K562 (cell line): ENCODE data around the gene DSCAM. TPM values are rescaled to one million over a fixed set of nuclear protein-coding genes. Genes with fewer than 3 reads are reported as not detected.

Experiments
- ATAC-seq: fragments of 200-7000 bp; cut with Tn5 transposase; 3 replicates; pipeline ENCODE4 v1.9.1; 2020; ENCODE audit warnings: moderate library complexity
- BruUV-seq: library from RNA; stranded (reverse); fragments of 400-500 nt; replicated peaks from 2 replicates; lab custom pipeline; 2021; lab: Mats Ljungman, UMichigan
- CTCF ChIA-PET: fragments of 300-600 bp; formaldehyde crosslinking; extraction: SDS; loops from one replicate; lab custom pipeline; 2021; ENCODE audit warnings: low intra/inter-chr PET ratio; lab: Yijun Ruan, JAX
- POLR2A ChIA-PET: fragments of 300-600, 350-650 bp; sonication (Branson Sonifier 250); formaldehyde crosslinking; extraction: SDS; loops from one replicate; lab custom pipeline; 2021; ENCODE audit warnings: antibody characterized with exemption, inconsistent platforms; lab: Yijun Ruan, JAX
- DNase-seq, 4 experiments: peaks; one replicate each; pipeline versions ENCODE4 v3.0.0 to v3.0.0-alpha.2; 2011 to 2018; ENCODE audit warnings: low spot score in 3 of 4, mixed read lengths in 3 of 4; ENCODE audit errors: extremely low read depth in 1 of 4
- FAIRE-seq: peaks from 2 replicates; lab custom pipeline; 2011; peaks lifted over from hg19 to GRCh38; lab: Jason Lieb, UNC
- H2AFZ ChIP-seq: 2 replicates; pipeline ENCODE4 v1.6.0; 2011; ENCODE audit warnings: low read depth, low read length, control low read depth, inconsistent platforms
- H3K27ac ChIP-seq: fragments of 200-600 bp; 3 replicates; pipeline ENCODE4 v1.8.0; 2011; ENCODE audit warnings: low read depth, mild to moderate bottlenecking, control low read depth, inconsistent platforms, low read length, moderate library complexity, mixed read lengths; ENCODE audit errors: extremely low read depth
- H3K27me3 ChIP-seq, 2 experiments: fragments of 300-600 bp in 1 of 2; 2 replicates in 1 of 2; 3 replicates in 1 of 2; pipeline versions ENCODE4 v1.6.0 to v1.8.0; 2011; ENCODE audit warnings: inconsistent platforms in 2 of 2, low read length in 2 of 2, mild to moderate bottlenecking in 1 of 2, mixed read lengths in 1 of 2, moderate library complexity in 1 of 2; ENCODE audit not compliant: control insufficient read depth in 2 of 2, insufficient read depth in 2 of 2
- H3K36me3 ChIP-seq: fragments of 300-600 bp; 3 replicates; pipeline ENCODE4 v1.8.0; 2011; ENCODE audit warnings: mild to moderate bottlenecking, low read length, inconsistent platforms; ENCODE audit not compliant: control insufficient read depth, insufficient read depth
- H3K4me1 ChIP-seq, 2 experiments: fragments of 200-600 bp in 1 of 2; replicated peaks in 1 of 2; 2 replicates in 1 of 2; 3 replicates in 1 of 2; pipeline versions ENCODE4 v1.5.1 to v1.8.0; 2011; ENCODE audit warnings: inconsistent platforms in 2 of 2, low read length in 2 of 2, mild to moderate bottlenecking in 1 of 2, mixed read lengths in 1 of 2, moderate library complexity in 1 of 2; ENCODE audit not compliant: control insufficient read depth in 2 of 2, insufficient read depth in 2 of 2
- H3K4me2 ChIP-seq: 2 replicates; pipeline ENCODE4 v1.6.1; 2011; ENCODE audit warnings: low read length, control low read depth, inconsistent platforms, mixed read lengths; ENCODE audit not compliant: insufficient read depth
- H3K4me3 ChIP-seq: fragments of 200-600 bp; sonication (generic), shearing (Covaris generic); 2 replicates; pipeline ENCODE4 v1.5.1; 2016; ENCODE audit warnings: control low read depth, inconsistent platforms
- H3K79me2 ChIP-seq: fragments of 200-600 bp; 3 replicates; pipeline ENCODE4 v1.8.0; 2011; ENCODE audit warnings: low read length, inconsistent platforms; ENCODE audit not compliant: control insufficient read depth, insufficient read depth
- H3K9ac ChIP-seq, 2 experiments: 2 replicates each; pipeline versions ENCODE4 v1.6.0 to v1.6.1; 2011; ENCODE audit warnings: low read depth in 2 of 2, low read length in 2 of 2, control low read depth in 1 of 2, inconsistent platforms in 1 of 2, mild to moderate bottlenecking in 1 of 2, mixed read lengths in 1 of 2; ENCODE audit not compliant: insufficient read depth in 1 of 2
- H3K9me1 ChIP-seq: one replicate; pipeline ENCODE4 v1.6.0; 2011; ENCODE audit warnings: inconsistent platforms, mild to moderate bottlenecking, low read length, moderate library complexity; ENCODE audit not compliant: control insufficient read depth, insufficient read depth
- H3K9me3 ChIP-seq: replicated peaks from 2 replicates; pipeline ENCODE4 v1.5.1; 2011; ENCODE audit warnings: low read depth, low read length, inconsistent platforms; ENCODE audit not compliant: control insufficient read depth, insufficient read depth
- H4K20me1 ChIP-seq: replicated peaks from 2 replicates; pipeline ENCODE4 v1.6.1; 2011; ENCODE audit warnings: low read length, inconsistent platforms, mixed read lengths; ENCODE audit not compliant: control insufficient read depth, insufficient read depth
- ARNT ChIP-seq, 2 experiments: fragments of 450-650 bp; IDR thresholded peaks; 2 replicates each; pipeline ENCODE4 v1.6.1; 2016; ENCODE audit warnings: mild to moderate bottlenecking in 1 of 2
- BRD9 ChIP-seq: fragments of 450-650 bp; IDR thresholded peaks from 2 replicates; pipeline ENCODE4 v1.6.1; 2018; ENCODE audit warnings: low read depth; ENCODE audit not compliant: partially characterized antibody
- CHD2 ChIP-seq: IDR thresholded peaks from 2 replicates; pipeline ENCODE4 v1.6.1; 2011; ENCODE audit warnings: low read depth, low read length
- ETV6 ChIP-seq, 3 experiments: fragments of 150-350 bp in 1 of 3; sonication (generic) in 1 of 3; formaldehyde crosslinking in 1 of 3; IDR thresholded peaks; 2 replicates each; pipeline versions ENCODE4 v1.6.1 to v1.8.0; 2014 to 2022; ENCODE audit warnings: borderline replicate concordance in 2 of 3, low read depth in 2 of 3, antibody characterized with exemption in 1 of 3, low read length in 1 of 3, mild to moderate bottlenecking in 1 of 3, missing genetic modification reagents in 1 of 3
- MAX ChIP-seq: sonication (generic); formaldehyde crosslinking; IDR thresholded peaks from 2 replicates; pipeline ENCODE4 v1.9.0; 2022; ENCODE audit warnings: mild to moderate bottlenecking, missing genetic modification reagents
- NCOA1 ChIP-seq: fragments of 450-650 bp; IDR thresholded peaks from 2 replicates; pipeline ENCODE4 v1.6.1; 2016; ENCODE audit warnings: low read depth
- PRMT5 ChIP-seq: sonication (generic); formaldehyde crosslinking; IDR thresholded peaks from 2 replicates; pipeline ENCODE4 v1.5.0; 2020; ENCODE audit warnings: missing genetic modification reagents
- TSC22D4 ChIP-seq: fragments of 450-650 bp; IDR thresholded peaks from 2 replicates; pipeline ENCODE4 v1.6.1; 2016; ENCODE audit warnings: missing genetic modification characterization, missing biosample characterization, control low read depth
- ZKSCAN3 ChIP-seq: fragments of 250-450 bp; sonication (Bioruptor Pico); IDR thresholded peaks from 2 replicates; pipeline ENCODE4 v1.4.0; 2020
- ZNF175 ChIP-seq: fragments of 200-800 bp; sonication (Bioruptor generic); IDR thresholded peaks from 2 replicates; pipeline ENCODE4 v1.6.1; 2016; ENCODE audit warnings: low read depth, mild to moderate bottlenecking, missing genetic modification characterization, missing compliant biosample characterization
- ZNF274 ChIP-seq: IDR thresholded peaks from 2 replicates; pipeline ENCODE4 v1.6.1; 2011; ENCODE audit warnings: low read depth, mild to moderate bottlenecking, low read length, moderate library complexity, borderline replicate concordance
- WGBS: fragments of 100-300 bp; shearing (Covaris generic); methylation state at CpG from one replicate; pipeline ENCODE4 v1.1.6; 2016; ENCODE audit warnings: low coverage, mixed read lengths; ENCODE audit not compliant: insufficient coverage; ENCODE audit errors: missing lambda C conversion rate; 5-methylcytosine and 5-hydroxymethylcytosine counted together
- in situ Hi-C: fragments of 300-500 bp; cut with MboI; formaldehyde crosslinking; loops from 4 replicates; pipeline ENCODE4 v1.15.0; 2018; ENCODE audit warnings: inconsistent platforms, mixed read lengths
- intact Hi-C: fragments of 100-400 bp; cut with micrococcal nuclease; formaldehyde crosslinking; loops from 2 replicates; pipeline ENCODE4 v1.14.2; 2022
- polyA plus RNA-seq, 8 experiments: library from polyadenylated mRNA; depleted of rRNA in 4 of 8; stranded (reverse) in 5 of 8; unstranded in 3 of 8; fragments of >200 nt; fragmentation: Nextera tagmentation in 2 of 8; fragmentation: Illumina TruSeq in 1 of 8; extraction: Ambion mirVana in 2 of 8; extraction: Trizol in 1 of 8; gene quantifications; 2 replicates each; pipeline versions ENCODE4 v1.2.1 to v1.2.3, GENCODE V29; 2011 to 2014; ENCODE audit warnings: inconsistent platforms in 1 of 8, missing spikeins in 1 of 8
- total RNA-seq, 7 experiments: library from RNA; depleted of rRNA in 6 of 7; stranded (reverse); fragments of >200 nt in 6 of 7; fragmentation: Illumina TruSeq in 2 of 7; extraction: Trizol in 2 of 7; gene quantifications; 2 replicates each; pipeline versions ENCODE4 v1.2.1 to v1.2.3, GENCODE V29; 2011 to 2021; ENCODE audit warnings: low replicate concordance in 1 of 7
- TF ChIP-seq, protein P1 (sequence below): fragments of 200-800 bp; sonication (Bioruptor generic); IDR thresholded peaks from 2 replicates; pipeline ENCODE4 v1.6.1; 2017; ENCODE audit warnings: missing genetic modification characterization, missing compliant biosample characterization

Gene DSCAM
- total and polyA plus RNA-seq, 9 of the 15 experiments (the other 6 are each of a cell fraction or from before 2014, with no cell fraction given): not detected

GRCh38 chr21:40754466-40754865 is 92.5 kb downstream of the DSCAM start (continued):
- TF ChIP-seq MAX (CRISPR knock-in tag) (no peak), ARNT (IDR thresholded peaks at IDR 0.05) (no peak), CHD2 (no peak), ZNF274 (no peak), ZNF175 (CRISPR knock-in tag) (no peak), NCOA1 (no peak)

GRCh38 chr21:40753756-40754155 is 93.2 kb downstream of the DSCAM start:
- POLR2A ChIA-PET: no interaction called here
- no peak overlapping the region for H3K4me2 ChIP-seq
- BruUV-seq: no TSS peak
- no peaks in the 10 kb centered on the region for H3K79me2 ChIP-seq
- FAIRE-seq (no peak), ATAC-seq (no peak), DNase-seq (no peak)
- under 1% methylated on average over 8 of the region's 8 CpGs for WGBS
- CTCF ChIA-PET: no interaction called here
- H3K9me1 ChIP-seq: no peaks in the 10 kb centered on the region
- no peak overlapping the region for H3K27ac ChIP-seq
- no peaks in the 10 kb centered on the region for H3K36me3 ChIP-seq
- in situ Hi-C loops: no loop called here
- no peak overlapping the region for H3K9ac ChIP-seq
- H2AFZ ChIP-seq: no peak overlapping the region
- TF ChIP-seq ZKSCAN3 (CRISPR knock-in tag): no peak
- no peak for TF ChIP-seq ETV6 (IDR thresholded peaks at IDR 0.05; ENCODE audit: borderline replicate concordance in 1 of 2, low read depth in 2 of 2, low read length in 1 of 2)
- TF ChIP-seq ETV6 (CRISPR knock-in tag; IDR thresholded peaks at IDR 0.05; ENCODE audit: borderline replicate concordance): no peak
- no peak for TF ChIP-seq PRMT5 (CRISPR knock-in tag)
- no peak for TF ChIP-seq TSC22D4 (tag)
- TF ChIP-seq BRD9: no peak
- TF ChIP-seq, protein P1, sequence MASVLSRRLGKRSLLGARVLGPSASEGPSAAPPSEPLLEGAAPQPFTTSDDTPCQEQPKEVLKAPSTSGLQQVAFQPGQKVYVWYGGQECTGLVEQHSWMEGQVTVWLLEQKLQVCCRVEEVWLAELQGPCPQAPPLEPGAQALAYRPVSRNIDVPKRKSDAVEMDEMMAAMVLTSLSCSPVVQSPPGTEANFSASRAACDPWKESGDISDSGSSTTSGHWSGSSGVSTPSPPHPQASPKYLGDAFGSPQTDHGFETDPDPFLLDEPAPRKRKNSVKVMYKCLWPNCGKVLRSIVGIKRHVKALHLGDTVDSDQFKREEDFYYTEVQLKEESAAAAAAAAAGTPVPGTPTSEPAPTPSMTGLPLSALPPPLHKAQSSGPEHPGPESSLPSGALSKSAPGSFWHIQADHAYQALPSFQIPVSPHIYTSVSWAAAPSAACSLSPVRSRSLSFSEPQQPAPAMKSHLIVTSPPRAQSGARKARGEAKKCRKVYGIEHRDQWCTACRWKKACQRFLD: no peak
- H3K9me3 ChIP-seq: no peaks in the 10 kb centered on the region; the same call in 1 of the 2 replicates
- no peaks in the 10 kb centered on the region for H4K20me1 ChIP-seq
- H3K27me3 ChIP-seq: no peaks in the 10 kb centered on the region
- H3K4me3 ChIP-seq: no peak overlapping the region
- intact Hi-C loops: no loop called here
- no peaks in the 10 kb centered on the region for H3K4me1 ChIP-seq
